HG03135 (cell line): Measurements from ENCODE around the gene LTBP4.
A peak's percentile ranks its signal among the peaks of the same experiment; 100 is the strongest.

Experiments used
- ATAC-seq: cut with Tn5 transposase; IDR thresholded peaks from one replicate; pipeline ENCODE4 v1.9.1; 2021; ENCODE audit warnings: mild to moderate bottlenecking, moderate library complexity; ENCODE audit not compliant: unreplicated experiment

The LTBP4 gene

GRCh38 chr19:40662925-40663694, 61.9 kb downstream of the LTBP4 start:
- peak; percentile 82 for ATAC-seq

- no peak for ATAC-seq
Observed at GRCh38 chr19:40663695-40664692, 62.8 kb downstream of the LTBP4 start.

DNA sequence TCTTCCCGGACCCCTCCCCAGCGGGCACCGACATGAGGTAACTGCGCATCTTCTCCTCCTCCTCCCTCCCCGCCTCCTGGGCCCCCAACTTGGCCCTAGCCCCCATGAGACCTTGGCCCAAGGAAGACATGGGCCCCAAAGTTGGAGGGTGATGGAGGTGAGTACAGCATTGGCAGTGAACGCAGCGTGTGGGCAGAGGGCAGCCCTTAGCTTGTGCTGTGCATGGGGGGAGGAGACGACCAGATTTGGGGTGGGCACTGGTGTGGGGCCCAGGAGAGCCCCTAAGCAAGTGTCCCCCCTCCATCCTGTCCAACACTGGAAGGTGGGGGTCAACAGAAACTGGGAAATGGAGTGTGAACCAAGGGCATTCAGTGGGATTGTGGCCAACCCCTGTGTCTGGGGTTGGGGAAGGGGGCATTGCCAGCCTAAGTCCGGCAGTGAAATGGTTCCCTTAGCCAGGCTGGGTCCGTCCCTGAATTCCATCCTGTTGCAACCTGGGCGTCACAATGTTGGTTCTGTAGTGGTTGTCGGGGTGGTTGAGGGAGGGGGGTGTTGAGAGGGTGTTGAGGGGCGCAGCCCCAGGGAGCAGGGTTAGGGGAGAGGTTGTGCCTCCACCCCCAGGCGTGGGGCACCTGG, 65.8 kb downstream of the LTBP4 start:
- ATAC-seq: no peak

DNA sequence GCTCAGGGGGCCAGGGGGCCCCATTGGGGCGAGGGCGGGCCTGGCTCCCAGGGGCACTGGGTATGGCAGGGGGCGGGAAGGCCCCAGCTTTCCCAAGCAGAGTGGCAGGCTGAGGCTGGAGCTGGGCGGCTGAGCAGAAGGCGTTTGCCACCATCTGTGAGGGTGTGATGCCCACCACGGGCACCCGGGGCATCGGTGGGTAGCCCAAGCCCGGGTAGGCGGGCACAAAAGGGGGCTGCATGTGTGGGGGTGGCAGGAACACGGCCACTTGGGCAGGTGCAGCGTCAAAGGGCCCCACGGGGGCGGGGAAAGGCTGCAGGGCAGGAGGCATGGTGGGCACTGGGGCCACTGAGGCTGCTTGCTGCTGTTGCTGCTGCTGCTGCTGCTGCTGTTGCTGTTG, 66.4 kb downstream of the LTBP4 start:
- no peak for ATAC-seq

DNA sequence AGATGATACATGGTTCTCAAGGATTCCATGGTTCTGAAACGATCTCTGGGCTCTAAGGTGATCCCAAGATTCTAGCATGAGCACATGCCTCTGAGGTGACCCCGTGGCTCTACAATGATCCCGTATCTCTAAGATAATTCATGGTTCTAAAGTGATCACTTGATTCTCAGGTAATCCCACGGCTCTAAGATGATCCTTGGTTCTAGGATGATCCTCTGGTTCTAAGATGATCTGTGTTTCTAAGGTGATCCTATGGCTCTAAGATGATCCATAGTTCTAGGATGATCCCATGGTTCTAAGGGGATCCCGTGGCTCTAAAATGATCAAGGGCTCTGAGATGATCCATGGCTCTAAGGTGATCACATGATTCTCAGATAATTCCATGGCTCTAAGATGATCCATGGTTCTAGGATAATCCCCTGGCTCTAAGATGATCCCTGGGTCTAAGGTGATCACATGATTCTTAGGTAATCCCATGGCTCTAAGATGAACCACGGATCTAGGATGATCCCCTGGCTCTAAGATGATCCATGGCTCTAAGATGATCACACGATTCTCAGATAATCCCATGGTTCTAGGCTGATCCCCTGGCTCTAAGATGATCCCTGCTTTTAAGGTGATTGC, 67.9 kb downstream of the LTBP4 start:
- no peak for ATAC-seq

- ATAC-seq: no peak
Observed at GRCh38 chr19:40671404-40671803, 70.2 kb downstream of the LTBP4 start.

DNA sequence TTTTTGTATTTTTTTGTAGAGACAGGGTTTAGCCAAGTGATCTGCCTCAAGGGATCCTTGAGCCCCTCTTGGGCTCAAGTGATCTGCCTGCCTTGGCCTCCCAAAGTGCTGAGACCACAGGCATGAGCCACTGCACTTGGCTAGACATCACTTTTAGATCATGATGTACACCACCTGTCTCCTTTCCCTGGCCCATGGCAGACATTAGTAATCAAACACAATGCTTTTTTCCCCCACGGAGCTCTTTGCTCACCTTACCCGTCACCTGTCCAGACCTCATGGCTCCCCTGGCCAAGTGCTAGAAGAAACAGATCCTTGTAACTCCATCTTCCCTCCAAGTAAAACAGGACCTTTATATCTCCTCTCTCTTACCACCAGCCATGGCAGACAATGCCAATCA, 70.9 kb downstream of the LTBP4 start:
- ATAC-seq: no peak

- ATAC-seq: no peak
Observed at GRCh38 chr19:40672573-40673299, 71.6 kb downstream of the LTBP4 start.

GRCh38 chr19:40673397-40673796, 72.2 kb downstream of the LTBP4 start:
- no peak for ATAC-seq

DNA sequence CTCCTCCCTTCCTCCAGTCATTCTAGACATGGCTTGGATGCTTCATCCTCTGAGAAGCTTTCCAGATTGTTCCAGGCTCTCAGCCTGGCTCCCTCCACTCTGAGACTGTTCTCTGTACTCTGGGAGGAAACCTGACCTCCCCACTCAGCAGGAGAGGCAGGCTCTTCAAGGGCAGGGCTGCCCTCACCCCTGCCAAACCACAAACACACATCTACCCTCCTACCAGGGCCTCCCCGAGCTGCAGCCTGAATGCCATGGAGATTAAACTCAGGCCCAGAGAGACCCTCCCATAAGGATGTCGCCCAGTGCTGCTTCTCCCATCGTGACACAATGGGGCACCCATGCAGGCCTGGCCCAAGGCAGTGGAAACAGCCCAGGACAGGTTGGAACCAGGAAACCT, 73.1 kb downstream of the LTBP4 start:
- ATAC-seq: no peak

- no peak for ATAC-seq
Observed at GRCh38 chr19:40677156-40677555, 76.0 kb downstream of the LTBP4 start.
